GM23248 (cell line): ENCODE data around the gene C17orf100.

ENCODE experiments used
- EZH2 ChIP-seq: fragments of 200-600 bp; sonication (generic); IDR thresholded peaks from 2 replicates; pipeline ENCODE4 v1.6.1; 2018; ENCODE audit warnings: antibody characterized with exemption, mild to moderate bottlenecking; ENCODE audit not compliant: insufficient read depth, poor library complexity, severe bottlenecking
- EZH2phosphoT487 ChIP-seq: fragments of 200-600 bp; sonication (generic); IDR thresholded peaks from 2 replicates; pipeline ENCODE4 v1.6.1; 2018; ENCODE audit warnings: antibody characterized with exemption, moderate library complexity, mild to moderate bottlenecking, low read depth; ENCODE audit not compliant: insufficient read depth

DNA sequence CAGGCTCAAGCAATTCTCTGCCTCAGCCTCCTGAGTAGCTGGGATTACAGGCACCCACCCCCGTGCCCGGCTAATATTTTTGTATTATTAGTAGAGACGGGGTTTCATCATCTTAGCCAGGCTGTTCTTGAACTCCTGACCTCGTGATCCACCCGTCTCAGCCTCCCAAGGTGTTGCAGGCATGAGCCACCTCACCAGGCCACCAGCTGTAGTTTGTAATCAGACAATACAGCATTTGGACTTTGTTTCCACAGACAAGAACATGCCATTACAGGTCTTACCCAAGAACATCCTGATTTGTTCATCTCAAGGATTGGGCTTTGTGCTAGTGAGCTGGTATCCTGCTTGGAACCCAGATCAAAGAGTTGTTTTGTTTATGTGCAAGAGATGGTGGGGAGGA, 30.1 kb downstream of the C17orf100 start:
- TF ChIP-seq EZH2phosphoT487 (no peak), EZH2 (no peak)
